HG02623 (cell line): ENCODE measurements around the gene HK1.

Source experiments
- ATAC-seq: cut with Tn5 transposase; IDR thresholded peaks from one replicate; pipeline ENCODE4 v1.9.1; 2021; ENCODE audit warnings: moderate library complexity; ENCODE audit not compliant: unreplicated experiment

The HK1 gene

DNA sequence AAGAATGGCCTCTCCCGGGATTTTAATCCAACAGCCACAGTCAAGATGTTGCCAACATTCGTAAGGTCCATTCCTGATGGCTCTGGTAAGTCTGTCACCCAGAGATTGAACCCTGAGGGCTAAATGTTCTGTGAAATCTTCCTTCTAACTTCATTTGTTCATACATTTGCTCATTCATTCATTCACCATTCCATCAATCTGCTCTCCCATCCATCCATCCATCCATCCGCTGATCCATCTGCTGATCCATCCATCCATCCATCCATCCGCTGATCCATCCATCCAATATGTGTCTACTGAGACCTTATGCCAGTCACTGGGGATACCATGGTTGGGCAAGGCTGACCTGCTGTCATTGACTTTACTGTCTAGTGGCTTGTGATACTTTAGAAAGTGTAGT lies 65.6 kb downstream of the HK1 start:
- ATAC-seq, result no peak

DNA sequence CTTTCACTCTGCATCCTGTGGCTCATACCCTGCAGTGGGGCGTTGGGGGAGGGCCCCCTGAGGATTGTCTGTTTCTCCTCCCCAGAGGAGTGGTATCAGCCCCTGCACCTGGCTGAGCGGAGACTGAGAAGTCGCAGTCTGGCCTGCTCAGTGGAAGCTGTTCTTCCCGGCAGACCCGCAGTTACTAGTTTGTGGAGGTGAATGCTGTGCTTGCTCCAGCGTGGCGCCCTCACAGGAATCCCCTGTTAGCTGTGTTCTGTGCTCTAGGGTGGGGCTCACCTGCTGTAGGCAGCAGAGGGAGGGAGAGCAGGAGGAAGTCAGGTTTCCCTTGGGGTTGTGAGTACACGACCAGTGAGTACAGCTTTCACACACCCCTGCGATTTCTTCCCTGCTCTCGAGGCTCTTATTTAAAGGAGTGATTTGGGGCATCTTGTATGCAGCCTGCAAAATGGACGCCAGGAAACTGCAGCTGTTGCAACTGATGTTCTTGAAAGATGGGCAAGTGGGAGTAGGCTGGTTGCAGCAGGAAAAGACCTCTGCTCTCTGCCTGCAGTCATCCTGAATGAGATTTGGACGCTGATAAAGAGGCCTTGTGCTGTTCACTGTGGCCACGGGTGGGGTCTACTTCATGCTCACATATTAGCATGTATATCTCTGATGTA lies 66.4 kb downstream of the HK1 start:
- no peak for ATAC-seq

DNA sequence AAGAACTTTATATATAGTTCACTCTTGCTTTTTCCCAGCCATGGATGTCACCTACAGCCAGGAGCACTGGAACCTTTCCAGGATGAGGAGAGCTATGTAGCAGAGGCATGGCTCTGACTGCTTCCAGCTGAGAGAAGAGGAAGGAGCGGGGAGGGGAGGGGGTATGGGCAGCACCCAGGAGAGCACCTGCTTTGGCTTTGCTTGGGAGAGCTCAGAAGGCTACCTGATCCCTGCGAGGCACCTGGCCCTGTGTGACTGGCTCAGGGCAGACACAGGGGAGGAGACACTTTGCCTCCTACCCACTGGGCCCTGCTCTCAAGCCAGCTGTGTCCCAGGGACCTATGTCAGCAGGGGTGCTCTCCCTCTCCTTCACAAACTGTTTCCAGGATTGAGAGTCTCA lies 67.1 kb downstream of the HK1 start:
- ATAC-seq, result no peak

DNA sequence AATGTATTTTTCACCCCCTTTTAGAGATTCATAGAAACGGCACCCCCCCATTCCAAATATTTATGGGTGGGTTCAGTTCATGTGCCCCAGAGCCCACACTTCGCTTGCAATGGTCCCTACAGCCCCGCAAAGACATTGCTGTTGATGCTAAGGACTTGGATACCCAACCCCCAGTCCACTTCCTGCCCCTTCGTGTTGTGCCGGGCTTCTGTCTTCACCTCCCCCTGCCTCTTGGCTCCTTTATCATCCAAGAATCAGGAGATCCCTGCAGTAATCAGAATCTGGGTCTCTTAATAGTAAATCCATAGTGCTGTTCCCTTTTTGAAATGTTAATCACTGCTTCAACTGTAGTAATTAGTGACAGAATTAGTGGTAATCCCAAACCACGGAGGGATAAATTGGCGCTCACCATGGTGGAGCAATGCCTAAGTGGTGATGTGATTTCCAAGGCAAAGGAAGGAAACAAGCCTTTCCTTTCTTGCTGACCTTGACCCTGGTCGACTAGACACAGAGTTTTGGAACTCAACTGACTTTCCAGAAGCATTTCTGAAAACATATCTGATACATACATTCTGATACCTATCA lies 67.7 kb downstream of the HK1 start:
- no peak for ATAC-seq

DNA sequence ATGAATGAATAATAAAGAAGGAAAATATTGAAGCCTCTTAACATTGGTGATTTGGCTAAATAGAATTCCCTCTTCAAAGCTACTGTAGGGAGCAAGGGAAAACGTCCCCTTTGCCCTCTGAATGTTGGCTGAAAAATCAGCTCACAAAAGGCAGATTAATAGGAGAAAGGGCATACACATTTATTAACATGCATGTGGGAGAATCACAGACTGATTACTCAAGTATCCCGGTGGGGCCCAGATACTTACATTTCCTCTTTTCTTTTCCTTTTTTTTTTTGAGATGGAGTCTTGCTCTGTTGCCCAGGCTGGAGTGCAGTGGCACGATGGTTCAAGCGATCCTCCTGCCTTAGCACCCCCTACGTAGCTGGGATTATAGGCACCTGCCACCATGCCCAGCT lies 68.5 kb downstream of the HK1 start:
- ATAC-seq, result no peak

DNA sequence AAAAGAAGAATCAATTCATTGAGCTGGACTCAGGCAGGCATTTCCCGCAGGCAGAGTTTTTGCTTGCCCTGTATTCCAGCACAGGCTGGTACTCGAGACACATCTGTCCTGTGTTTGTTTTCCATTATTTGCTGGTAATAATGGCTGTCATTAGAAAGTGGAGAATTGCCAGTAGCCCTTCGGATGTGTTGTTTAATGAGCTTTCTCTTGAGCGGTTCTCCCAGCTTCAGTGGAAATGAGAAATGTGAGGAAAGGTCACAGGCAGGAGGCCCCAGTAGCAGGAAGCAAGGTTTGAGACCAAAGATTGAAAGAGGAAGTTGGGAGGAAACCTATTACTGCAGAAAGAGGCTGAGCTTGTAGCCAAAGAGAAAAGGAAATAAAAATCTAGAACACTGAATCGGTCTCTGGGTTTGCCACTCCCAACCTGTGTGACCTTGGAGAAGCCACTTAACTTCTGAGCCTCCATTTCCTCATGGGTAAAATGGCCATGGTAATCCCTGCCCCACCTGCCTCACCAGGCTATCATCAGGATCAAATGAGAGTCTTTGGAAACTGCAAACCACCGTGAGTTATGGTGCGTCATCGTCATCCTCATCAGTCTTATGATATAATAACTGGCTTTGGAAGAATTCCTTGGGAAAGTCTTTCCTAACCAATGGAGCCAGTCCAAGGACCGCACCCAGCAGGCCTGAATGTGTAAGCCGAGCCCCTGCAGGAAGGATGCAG lies 70.7 kb downstream of the HK1 start:
- ATAC-seq, result no peak

DNA sequence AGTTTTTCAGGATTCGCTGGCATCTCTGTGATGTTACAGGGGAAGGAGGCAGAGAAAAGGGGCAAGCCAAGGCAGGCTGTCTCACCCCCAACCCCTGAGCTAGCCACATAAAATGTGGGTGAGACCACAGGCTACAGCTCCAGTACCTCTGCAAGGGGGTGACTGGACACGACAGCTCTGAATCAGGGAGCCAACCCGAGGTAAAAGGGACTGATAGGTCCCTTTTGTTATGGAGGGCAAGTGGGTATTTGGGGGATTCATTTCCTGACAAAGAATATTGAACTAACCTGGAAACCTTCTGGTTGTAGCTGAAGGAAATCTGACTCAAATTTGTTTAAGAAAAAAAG lies 71.2 kb downstream of the HK1 start:
- no peak for ATAC-seq

DNA sequence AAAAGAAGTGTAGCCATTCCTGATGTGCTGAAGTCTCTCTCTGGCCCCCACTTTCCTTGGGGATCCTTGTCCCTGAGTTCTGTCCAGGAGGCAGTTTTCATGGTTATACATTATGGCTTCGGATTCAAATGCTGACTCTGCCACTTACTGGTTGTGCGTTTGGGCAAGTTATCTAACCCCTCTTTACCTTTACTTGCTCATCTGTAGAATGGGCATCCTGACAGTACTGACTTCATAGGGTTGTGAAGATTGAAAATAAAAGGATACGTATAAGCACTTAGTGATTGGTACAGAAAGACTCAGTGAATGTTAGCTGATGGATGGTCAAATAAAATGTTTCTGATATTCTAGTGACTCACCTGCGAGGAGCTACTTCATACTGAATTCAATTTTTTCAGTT lies 73.3 kb downstream of the HK1 start:
- no peak for ATAC-seq

DNA sequence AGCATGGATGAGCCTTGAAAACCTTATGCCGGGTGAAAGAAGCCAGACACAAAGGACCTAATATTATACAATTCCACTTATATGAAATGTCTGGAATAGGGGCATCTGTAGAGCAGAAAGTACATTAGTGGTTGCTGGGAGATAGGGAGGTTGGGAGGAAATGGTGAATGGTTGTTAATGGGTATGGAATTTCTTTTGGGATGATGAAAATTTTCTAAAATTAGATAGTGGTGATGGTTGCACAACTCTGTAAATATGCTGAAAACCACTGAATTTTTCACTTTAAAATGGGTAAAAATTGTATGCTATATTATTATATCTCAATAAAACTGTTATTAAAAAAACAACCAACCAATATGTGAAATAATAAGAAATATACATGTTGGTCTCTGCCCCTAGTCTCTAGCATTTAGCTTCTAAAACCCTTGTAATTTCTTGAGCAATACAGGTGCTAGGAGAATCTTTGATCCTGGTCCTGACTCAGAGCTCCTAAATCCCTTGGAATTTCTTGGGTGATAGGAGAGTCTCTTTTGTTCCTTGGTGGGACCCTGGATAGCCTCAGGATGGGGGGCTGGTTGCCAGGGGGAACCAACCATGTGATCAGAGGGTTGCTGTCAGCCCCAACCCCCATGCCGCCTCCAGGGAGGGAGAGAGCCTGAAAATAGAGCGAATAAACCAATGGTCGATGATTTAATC lies 74.4 kb downstream of the HK1 start:
- ATAC-seq, result no peak

DNA sequence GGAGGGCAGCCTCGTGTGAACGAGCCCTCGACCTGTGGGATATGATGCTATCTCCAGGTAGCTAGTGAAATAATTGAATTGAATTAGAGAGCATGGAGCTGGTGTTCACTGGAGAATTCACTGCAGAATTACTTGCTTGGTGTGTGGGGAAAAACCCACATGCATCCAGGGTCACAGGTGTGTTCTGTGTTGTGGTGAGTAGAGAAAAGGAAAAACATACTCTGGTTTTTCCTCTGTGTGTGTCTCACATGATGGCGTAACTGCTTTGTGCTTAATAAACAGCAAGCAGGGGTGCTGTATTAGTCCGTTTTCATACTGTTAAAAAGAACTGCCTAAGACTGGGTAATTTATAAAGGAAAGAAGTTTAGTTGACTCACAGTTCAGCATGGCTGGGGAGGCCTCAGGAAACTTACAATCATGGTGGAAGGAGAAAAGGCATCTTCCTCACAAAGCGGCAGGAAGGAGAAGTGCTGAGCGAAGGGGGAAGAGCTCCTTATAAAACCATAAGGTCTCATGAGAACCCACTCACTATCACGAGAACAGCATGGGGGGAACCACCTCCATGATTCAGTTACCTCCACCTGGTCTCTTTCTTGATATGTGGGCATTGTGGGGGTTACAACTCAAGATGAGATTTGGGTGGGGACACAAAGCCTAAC lies 75.8 kb downstream of the HK1 start:
- ATAC-seq, result no peak

DNA sequence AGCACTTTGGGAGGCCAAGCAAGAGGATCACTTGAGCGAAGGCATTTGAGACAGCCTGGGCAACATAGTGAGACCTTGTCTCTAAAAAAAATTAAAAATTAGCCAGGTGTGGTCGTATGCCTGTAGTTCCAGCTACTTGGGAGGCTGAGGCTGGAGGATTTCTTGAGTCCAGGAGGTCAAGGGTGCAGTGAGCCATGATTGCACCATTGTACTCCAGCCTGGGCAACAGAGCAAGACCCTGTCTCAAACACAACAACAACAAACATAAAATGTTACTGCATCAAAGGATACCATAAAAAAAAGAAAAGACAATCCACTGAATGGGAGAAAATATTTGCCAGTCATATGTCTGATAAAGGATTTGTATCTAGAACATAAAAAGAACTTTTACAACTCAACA lies 77.9 kb downstream of the HK1 start:
- ATAC-seq, result no peak

DNA sequence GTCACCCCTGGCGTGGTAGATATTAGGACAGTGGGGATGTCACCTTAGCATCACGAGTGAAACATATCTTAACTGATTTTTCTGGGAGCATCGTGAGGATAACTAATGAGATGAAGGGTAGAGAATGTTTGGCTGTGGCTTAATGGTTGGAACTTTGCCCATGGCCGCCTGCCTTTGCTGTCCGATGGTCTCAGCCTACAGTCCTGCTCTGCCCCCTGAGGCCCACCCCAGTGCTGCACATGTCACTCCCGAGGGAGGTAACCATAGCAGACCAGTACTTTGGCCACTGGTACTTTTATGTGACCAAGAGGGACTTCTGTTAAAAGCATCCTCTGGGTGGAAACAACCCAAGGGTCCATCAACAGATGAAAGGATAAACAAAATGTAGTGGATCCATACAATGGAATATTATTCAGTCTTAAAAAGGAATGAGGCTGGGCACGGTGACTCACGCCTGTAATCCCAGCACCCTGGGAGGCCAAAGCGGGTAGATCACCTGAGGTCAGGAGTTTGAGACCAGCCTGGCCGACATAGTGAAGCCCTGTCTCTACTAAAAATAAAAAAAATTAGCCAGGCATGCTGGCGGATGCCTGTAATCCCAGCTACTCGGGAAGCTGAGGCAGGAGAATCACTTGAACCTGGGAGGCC lies 80.0 kb downstream of the HK1 start:
- ATAC-seq, result no peak

DNA sequence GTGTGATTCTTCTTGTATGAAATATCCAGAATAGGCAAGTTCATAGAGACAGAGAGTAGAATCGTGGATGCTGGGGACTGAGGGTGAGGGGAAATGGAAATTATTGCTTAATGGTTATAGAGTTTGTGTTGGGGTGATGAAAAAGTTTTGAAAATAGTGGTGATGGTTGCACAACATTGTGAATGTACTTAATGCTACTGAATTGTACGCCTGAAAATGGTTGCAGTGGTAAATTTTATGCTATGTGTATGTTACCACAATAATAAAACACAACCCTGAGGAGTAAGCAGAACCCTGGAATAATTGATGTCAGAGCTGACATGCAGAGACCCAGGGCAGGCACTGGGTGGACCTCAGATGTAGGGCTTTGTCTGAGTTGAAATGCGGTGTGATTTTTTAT lies 80.9 kb downstream of the HK1 start:
- ATAC-seq, result no peak

DNA sequence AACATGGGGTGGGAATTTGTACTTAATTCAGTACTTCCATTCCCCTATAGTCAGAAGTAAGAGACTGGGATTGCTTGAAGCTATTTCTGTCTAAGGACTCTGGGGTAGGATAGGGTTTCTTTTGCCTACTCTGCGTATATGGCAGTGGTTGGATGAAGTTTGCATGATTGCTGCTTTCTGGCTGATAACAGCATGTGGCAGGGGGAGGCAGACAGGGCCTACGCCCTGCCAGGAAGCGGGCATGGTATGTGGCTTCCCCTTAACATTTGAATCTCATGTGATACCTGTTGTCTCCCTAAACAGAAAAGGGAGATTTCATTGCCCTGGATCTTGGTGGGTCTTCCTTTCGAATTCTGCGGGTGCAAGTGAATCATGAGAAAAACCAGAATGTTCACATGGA lies 81.3 kb downstream of the HK1 start:
- no peak for ATAC-seq

DNA sequence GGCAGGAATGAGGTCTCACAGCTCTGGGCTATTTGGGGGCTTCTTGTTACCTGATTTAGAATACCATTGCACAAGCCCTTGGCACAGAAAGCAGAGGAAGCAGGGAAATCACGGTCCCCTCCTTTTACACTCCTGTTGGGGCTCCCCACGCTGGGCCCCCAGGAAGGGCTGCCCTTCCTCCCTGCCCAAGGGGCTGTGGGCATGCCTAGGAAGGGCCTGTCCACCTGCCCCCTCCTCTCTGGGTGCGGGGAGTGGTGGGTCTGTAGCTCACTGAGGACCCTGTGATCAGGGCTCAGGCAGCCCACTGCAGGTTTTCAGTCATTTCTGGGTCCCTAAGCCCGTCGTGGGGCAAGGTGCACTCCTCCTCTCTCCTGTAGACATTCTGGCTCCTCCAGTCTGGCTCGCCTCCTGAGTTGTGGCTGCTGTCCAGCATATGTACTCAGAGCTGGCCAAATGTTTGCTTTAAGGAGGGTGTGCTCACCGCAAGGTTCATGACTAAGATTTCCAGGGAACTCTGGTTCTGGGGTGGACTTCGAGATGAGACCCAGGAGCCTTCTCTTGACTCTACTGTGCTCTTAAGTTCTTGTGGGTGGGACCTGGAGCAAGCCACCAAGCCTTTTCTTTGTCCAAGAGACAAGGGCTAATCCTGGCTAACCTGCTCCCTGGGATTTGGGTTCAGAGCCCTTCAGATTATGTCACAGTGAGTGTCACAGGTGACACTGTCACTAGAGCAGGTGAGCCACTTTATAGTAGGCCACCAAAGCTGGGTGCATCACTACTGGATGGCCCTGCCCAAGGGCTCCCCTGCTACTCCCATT lies 82.4 kb downstream of the HK1 start:
- no peak for ATAC-seq

DNA sequence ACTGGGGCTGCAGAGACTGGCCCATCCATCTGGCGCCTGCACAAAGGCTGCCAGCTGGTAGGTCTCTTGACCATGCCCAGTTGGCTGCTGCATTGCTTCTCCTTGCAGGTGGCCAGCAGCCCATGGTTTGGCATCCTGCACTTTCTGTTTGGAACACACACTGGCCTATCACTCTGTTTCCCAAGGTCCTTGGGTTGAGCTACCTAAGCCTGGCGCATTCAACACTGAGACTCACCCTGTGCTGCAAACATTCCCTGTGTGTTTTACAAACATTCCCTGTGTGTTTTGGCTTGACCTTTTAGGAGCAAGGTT lies 83.0 kb downstream of the HK1 start:
- no peak for ATAC-seq

DNA sequence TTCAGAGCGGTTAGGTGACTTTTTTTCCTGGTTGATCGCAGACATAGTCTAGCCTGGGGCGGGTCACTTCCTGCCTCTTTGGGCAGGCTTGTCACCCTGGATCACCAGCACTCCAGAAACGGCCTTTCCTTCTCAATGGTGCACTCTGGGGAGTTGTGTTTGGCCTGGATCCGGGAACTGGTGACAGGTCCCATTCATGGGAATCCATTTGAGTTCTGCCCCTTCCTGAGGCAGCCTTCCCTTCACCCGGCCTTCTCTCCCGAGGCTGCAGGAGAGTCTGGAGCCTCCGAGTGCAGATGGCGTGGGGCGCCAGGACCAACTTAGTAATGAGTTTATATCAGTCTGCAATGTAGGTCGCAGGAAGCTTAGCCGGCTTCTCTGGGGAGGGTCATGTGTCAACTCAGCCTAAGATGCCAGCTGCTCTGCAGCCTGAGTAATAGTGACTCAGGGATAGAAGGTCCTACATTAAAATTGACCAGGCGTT lies 84.2 kb downstream of the HK1 start:
- no peak for ATAC-seq

DNA sequence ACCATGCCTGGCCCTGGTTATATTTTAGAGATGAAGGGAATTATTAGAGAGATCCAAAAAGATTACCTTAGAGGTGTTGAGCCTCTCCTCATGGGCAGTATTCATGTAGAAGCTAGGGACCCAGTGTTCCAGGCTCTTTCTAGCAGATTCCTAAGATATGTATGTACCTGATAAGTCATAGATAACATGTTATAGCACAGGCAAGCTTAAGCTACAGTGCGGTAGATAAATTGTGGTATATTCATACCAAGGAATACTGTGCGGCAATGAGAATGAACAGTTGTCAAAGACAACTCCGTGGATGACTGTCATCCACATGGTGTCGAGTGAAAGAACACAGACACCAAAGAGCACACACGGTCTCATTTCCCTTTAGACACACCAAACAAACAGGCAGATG lies 85.4 kb downstream of the HK1 start:
- ATAC-seq, result no peak

DNA sequence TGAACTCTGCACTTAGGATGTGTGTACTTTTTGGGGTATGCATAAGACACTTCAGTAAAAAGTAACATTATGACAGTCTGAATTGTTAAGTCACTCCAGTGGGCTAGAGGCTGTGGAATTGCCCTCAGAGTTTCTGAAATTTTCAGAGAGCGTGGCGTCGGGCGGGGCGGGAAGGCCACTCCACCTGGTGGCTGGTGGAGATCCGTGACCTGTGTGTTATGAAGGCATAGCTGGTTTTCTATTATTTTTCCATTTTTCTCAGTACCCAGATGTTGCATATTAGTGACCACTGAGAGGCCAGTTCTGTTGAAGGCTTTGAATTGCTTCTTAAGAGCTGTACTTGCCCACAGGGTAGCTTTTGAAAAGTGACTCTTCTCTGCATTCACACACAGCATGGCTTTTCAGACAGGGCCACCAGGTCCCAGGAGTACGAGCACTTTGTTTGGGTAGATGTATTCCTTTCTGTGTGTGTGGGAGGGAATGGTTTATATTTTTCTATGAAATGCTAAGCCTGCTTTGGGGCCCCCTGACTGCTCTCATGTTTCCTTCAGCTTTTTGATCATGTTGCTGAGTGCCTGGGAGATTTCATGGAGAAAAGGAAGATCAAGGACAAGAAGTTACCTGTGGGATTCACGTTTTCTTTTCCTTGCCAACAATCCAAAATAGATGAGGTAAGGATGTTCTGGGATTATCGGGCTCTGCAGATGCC lies 86.1 kb downstream of the HK1 start:
- no peak for ATAC-seq

DNA sequence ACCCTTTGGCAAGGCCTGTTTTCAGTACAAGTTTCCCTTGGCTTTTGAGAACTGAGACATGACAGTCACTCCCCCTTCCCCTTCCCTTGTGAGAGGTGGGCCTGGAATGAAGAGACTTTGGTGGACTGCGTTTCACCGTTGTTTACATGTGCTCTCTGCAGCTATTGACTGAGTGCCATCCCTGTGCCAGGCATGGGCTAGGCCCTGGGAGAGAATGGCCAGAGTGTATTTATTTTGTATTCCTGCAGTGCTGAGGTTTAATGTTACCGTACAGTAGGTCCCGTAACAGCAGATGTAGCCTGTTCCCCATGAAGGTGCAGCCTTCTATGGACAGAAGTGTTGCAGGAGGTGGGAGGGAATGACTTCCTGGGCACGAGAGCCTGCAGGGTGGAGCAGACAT lies 88.4 kb downstream of the HK1 start:
- no peak for ATAC-seq
